Fibroblast of lung (primary cell): ENCODE results near the gene PEF1. TPM values are rescaled to one million over a fixed set of nuclear protein-coding genes. Genes with fewer than 3 reads are reported as not detected.

Experiments used
- DNase-seq, 2 donors: peaks; one replicate each; pipeline versions ENCODE4 v3.0.0 to v3.0.0-alpha.2; 2010; ENCODE audit warnings: low read depth in 2 of 2
- H2AFZ ChIP-seq: 2 replicates; pipeline ENCODE4 v1.5.1; 2012; ENCODE audit warnings: low read length, control low read depth, inconsistent platforms
- H3K27ac ChIP-seq: 2 replicates; pipeline ENCODE4 v1.5.1; 2011; ENCODE audit warnings: low read length, control low read depth; ENCODE audit not compliant: insufficient read depth
- H3K27me3 ChIP-seq: 2 replicates; pipeline ENCODE4 v1.5.1; 2011; ENCODE audit warnings: mild to moderate bottlenecking, low read length; ENCODE audit not compliant: control insufficient read depth, insufficient read depth
- H3K36me3 ChIP-seq: 2 replicates; pipeline ENCODE4 v1.5.1; 2011; ENCODE audit warnings: low read length; ENCODE audit not compliant: control insufficient read depth, insufficient read depth
- H3K4me1 ChIP-seq: 2 replicates; pipeline ENCODE4 v1.5.1; 2011; ENCODE audit warnings: low read length; ENCODE audit not compliant: control insufficient read depth, insufficient read depth; ENCODE audit errors: extremely low read depth
- H3K4me2 ChIP-seq: 2 replicates; pipeline ENCODE4 v1.5.1; 2011; ENCODE audit warnings: low read length, control low read depth; ENCODE audit not compliant: insufficient read depth; ENCODE audit errors: extremely low read depth
- H3K4me3 ChIP-seq, 4 experiments: fragments of 200-600 bp in 1 of 4; sonication (generic) in 1 of 4; replicated peaks in 1 of 4; 2 replicates each; pipeline ENCODE4 v1.5.1; 2011 to 2016; ENCODE audit warnings: low read length in 4 of 4, low read depth in 3 of 4, mild to moderate bottlenecking in 3 of 4, control low read depth in 2 of 4, inconsistent platforms in 1 of 4, mixed read lengths in 1 of 4; ENCODE audit not compliant: insufficient read depth in 1 of 4; ENCODE audit errors: control extremely low read depth in 1 of 4
- H3K79me2 ChIP-seq: 2 replicates; pipeline ENCODE4 v1.5.1; 2012; ENCODE audit warnings: mild to moderate bottlenecking, low read length, inconsistent platforms; ENCODE audit not compliant: control insufficient read depth, insufficient read depth
- H3K9ac ChIP-seq: 2 replicates; pipeline ENCODE4 v1.5.1; 2011; ENCODE audit warnings: mild to moderate bottlenecking, low read length, control low read depth; ENCODE audit not compliant: insufficient read depth
- H3K9me3 ChIP-seq: 2 replicates; pipeline ENCODE4 v1.5.1; 2012; ENCODE audit warnings: low read depth, low read length; ENCODE audit not compliant: control insufficient read depth, insufficient read depth
- H4K20me1 ChIP-seq: 2 replicates; pipeline ENCODE4 v1.5.1; 2011; ENCODE audit warnings: low read length; ENCODE audit not compliant: control insufficient read depth, insufficient read depth; ENCODE audit errors: extremely low read depth
- CTCF ChIP-seq, 2 donors: IDR thresholded peaks in 1 of 2; conservative IDR thresholded peaks in 1 of 2; 1 replicate in 1 of 2; 2 replicates in 1 of 2; pipeline ENCODE4 v1.5.1; 2011 to 2012; ENCODE audit warnings: low read length in 2 of 2, control low read depth in 1 of 2, inconsistent platforms in 1 of 2, low read depth in 1 of 2, mild to moderate bottlenecking in 1 of 2
- EZH2 ChIP-seq: IDR thresholded peaks from 2 replicates; pipeline ENCODE4 v1.5.1; 2012; ENCODE audit warnings: low read length, control low read depth, mild to moderate bottlenecking; ENCODE audit errors: missing control alignments
- polyA plus RNA-seq, 2 donors: library from polyadenylated mRNA; depleted of rRNA in 1 of 2; stranded (reverse) in 1 of 2; unstranded in 1 of 2; fragments of >200 nt; gene quantifications; 2 replicates each; pipeline ENCODE4 v1.2.1, GENCODE V29; 2011 to 2012; ENCODE audit warnings: missing spikeins in 1 of 2
- total RNA-seq: library from RNA; depleted of rRNA; stranded (reverse); fragments of >200 nt; gene quantifications from 2 replicates; pipeline ENCODE4 v1.2.1, GENCODE V29; 2014

PEF1 gene
- total and polyA plus RNA-seq, 2 donors (not counting 1 experiment from before 2014, with no cell fraction given), result 72.9 to 78.1 TPM

- peaks cover 18% of the 10 kb centered on the region for H3K79me2 ChIP-seq
- no peak for DNase-seq
Measured at GRCh38 chr1:31633117-31633516, 11.6 kb downstream of the PEF1 start.

GRCh38 chr1:31632649-31633048, 12.0 kb downstream of the PEF1 start:
- Histone ChIP-seq H3K9me3 (no peaks in the 10 kb centered on the region), H3K4me1 (peaks cover 4% of the 10 kb centered on the region), H3K4me2 (no peak overlapping the region), H3K4me3 (no peak overlapping the region), H3K79me2 (peaks cover 13% of the 10 kb centered on the region), H2AFZ (no peak overlapping the region), H4K20me1 (no peaks in the 10 kb centered on the region), H3K9ac (no peak overlapping the region), H3K27ac (no peak overlapping the region), H3K27me3 (no peaks in the 10 kb centered on the region), H3K36me3 (peaks cover 8% of the 10 kb centered on the region)
- TF ChIP-seq EZH2, result no peak
- no peak for TF ChIP-seq CTCF (conservative IDR thresholded peaks at IDR 0.05 in 1 of 2, IDR thresholded peaks at IDR 0.05 in 1 of 2; ENCODE audit: low read depth in 1 of 2, low read length in 2 of 2)
- DNase-seq, result no peak

More at GRCh38 chr1:31633117-31633516, 11.6 kb downstream of the PEF1 start:
- Histone ChIP-seq H3K4me2 (no peak overlapping the region), H3K27me3 (no peaks in the 10 kb centered on the region), H3K4me1 (peaks cover under 1% of the 10 kb centered on the region), H3K9ac (no peak overlapping the region), H2AFZ (no peak overlapping the region), H3K27ac (no peak overlapping the region), H3K36me3 (peaks cover 7% of the 10 kb centered on the region), H4K20me1 (no peaks in the 10 kb centered on the region), H3K9me3 (no peaks in the 10 kb centered on the region), H3K4me3 (no peak overlapping the region)
- peak; percentile 32 to 46 for TF ChIP-seq CTCF (conservative IDR thresholded peaks at IDR 0.05 in 1 of 2, IDR thresholded peaks at IDR 0.05 in 1 of 2; ENCODE audit: low read depth in 1 of 2, low read length in 2 of 2)
- no peak for TF ChIP-seq EZH2

DNA sequence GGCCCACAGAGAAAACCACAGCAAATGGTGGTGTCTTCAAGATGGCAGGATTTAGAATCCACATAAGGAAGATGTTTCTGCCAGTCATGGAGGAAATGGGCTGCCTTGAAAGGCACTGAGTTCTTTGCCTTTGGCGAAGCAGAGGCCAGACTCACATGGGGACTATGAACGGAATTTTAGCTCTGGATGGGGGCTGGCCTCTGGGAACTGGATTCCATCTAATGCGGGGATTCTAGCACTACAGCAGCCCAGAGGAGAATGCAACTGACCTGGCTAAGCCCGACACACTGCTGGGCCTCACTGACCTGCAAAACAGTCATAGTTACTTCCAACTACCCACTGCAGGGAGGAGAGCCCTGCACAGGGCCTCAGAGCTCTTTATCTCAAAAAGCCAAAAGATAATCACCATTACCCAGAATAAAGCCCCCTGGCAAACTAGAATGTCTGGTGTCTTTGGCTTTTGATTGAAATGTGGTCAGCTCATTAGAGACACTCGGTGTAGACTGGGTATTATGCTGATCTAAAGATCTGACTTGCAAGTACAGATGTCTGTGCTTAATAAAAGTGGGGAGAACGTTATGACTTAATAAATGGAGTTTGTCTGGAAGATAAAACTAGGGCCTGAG, 15.6 kb downstream of the PEF1 start:
- Histone ChIP-seq H3K4me1 (peaks cover 18% of the 10 kb centered on the region), H3K9me3 (no peaks in the 10 kb centered on the region), H3K27ac (no peak overlapping the region), H4K20me1 (no peaks in the 10 kb centered on the region), H3K9ac (no peak overlapping the region), H3K4me3 (no peak overlapping the region), H3K4me2 (no peak overlapping the region), H2AFZ (no peak overlapping the region), H3K27me3 (no peaks in the 10 kb centered on the region), H3K36me3 (peaks cover 8% of the 10 kb centered on the region), H3K79me2 (no peaks in the 10 kb centered on the region)
- DNase-seq, result no peak
- TF ChIP-seq EZH2 (no peak), CTCF (conservative IDR thresholded peaks at IDR 0.05 in 1 of 2, IDR thresholded peaks at IDR 0.05 in 1 of 2; ENCODE audit: low read depth in 1 of 2, low read length in 2 of 2) (no peak)
